Smooth muscle cell of the brain vasculature (primary cell): ENCODE results near the gene DCHS2.

Experiments used
- DNase-seq: peaks from one replicate; pipeline ENCODE4 v3.0.0-alpha.2; 2012; ENCODE audit warnings: low read depth, low spot score

Gene DCHS2, protein sequence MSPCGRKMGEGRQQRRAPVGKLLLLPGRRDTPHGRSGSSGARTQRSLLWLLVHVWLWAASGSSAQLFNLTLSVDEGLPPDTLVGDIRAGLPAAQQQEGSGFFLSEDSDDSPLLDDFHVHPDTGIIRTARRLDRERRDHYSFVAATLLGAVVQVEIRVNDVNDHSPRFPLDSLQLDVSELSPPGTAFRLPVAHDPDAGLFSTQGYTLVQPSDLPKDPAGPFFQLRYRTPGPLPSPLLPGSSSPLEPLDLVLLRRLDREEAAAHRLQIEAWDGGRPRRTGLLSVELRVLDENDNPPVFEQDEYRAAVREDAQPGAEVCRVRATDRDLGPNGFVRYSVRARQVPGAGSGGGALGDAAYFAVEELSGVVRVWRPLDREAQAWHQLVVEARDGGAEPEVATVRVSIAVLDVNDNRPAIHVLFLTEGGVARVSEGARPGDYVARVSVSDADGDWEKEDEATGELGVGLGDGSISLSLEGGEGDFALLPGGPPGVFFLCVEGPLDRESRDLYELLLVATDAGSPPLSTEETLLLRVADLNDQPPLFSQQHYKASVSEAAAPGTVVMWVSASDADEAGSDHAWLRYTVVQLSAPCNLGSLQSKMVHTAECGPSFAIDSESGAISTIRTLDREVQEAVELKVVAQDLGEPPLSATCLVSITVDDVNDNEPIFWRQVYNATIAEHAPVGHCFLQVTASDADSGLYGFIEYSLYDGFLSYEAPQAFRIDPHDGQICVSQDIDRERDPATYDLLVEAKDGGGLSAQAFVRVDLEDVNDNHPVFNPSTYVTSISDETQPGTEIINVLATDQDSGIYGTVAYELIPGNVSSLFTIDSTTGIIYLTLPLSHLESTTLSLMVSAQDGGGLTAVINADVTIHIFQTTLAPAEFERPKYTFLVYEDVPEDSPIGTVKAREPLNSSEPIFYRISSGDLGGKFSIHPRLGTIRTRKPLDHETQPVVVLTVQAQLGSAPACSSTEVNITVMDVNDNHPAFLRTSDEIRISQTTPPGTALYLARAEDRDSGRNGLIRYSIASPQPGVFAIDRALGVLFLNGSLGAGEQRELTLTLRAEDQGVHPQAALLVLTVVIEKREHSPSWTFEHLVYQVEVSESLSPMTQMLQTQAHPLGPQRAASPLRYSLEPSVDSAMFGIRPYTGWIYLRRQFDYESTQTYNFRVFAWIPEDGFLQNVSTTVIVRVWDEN (N-terminal part only)

DNA sequence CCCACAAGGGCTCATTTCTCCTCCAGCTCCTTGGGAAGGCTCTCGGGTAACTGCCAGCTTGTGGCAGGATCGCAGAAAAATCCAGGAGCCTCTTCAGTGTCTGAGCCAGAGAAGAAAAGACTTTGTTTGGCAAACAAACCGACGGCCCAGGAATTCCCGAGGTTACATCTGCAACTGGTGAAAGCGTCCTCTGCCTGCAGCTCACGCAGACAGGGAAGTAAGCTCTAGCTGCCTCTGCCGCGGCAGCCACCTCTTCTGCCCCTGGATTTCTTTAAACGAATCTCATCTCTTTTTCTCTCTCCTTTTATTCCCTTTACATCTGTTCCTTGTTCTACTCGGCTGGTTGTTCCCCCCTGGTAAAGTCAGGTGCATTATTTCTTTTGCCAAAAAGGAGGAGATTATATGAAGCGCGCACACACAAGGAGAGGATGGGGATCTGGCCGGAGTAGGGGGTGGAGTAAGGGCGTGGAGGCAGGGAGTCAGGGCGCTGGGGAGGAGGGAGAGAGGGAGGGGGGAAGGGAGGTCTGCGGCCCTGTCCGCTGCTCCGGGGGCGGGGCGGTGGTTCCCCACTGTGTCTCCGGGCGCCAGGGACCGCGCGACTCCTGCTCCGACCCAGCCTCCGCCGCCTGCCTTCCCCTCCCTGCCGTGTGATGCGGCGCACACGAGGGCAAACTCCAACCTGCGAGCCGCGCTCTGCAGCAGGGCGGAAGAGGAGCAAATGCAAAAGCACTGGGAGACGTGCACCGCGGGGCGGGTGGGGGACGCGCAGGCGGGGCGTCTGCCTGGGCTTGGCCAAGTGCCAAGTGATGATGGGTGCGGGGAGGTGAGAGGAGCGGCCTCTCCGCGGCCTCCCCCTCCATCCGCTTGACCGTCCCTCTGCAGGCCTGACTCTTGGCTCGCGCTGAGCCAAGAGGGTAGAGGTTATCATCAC is at the start of gene DCHS2:
Gene DCHS2 (minus strand): TSS at position 459 of the 931 bp plus-strand sequence. CDS start 444 bp downstream, at position 15.
- no peak for DNase-seq

DNA sequence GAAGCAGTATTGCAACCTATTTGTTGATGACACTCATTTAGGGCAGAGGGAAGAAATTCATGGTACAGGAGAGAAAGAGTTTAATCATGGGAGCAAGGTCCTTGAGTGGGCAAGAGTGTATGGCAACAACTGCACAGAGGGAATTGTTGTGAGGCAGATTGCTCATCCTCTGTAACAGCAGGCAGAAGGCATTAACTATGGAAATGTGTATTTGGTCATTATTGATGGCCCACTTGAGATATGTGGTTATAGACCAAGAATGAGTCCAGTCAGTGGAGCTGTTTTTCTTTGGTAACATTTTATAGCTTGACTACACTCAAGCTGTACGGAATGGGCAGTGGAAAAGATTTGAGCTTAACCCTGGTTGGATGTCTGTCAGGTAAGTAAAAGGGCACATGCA is 42.7 kb upstream of the DCHS2 start:
- no peak for DNase-seq

DNA sequence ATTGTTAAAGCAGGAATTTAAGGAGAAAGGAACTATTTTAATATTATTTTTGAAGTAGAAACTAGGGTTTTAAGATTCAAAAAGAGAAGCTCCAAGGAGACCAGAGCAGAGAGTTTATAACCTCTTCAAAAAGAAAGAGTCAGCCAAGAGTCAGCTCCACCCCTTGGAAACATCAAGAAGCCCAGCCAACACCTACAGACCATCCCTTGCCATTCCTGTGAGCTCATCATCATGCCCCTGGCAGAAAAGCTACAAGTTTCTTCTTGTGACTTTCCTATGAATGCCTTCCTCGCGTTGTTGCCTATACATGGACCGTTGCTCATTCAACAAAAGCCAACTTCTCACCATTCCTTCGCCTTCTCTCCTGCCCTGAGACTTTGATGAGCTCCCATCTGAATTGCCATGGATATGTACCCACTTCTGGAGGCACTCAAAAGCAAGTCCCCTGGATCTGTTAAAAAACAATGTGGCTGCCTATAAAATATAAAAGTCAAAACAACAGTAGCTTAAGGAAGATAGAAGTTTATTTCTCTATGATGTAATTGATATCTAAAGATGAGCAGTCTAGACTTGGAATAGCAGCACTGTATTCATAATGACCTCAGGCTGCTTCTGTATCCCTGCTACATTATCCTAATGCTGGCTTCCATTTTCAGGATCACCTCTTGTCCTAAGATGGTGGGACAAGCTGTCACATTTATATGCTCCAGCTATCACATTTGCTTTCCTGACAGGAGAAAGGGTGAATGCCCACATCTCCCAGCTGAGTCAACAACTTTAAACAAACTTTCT is 38.3 kb upstream of the DCHS2 start:
- DNase-seq: no peak

DNA sequence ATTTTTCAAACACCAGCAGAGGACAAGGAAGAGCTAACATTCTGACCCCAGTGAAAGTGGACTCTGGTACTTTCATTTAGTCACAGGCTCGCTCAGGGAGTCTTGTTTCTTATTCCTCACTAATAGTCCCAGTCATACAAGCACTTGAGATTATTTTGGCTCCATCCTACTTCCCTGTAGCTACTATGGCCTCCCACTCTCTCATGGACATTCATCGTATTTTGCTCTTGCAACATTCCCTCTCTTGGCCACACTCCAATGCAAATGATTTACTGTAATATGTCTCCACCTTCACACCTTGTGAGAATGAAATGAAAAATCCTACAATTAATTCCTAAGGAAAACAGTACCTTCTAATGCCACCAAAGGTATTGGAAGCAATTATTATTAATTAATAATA is 37.3 kb upstream of the DCHS2 start:
- no peak for DNase-seq

DNA sequence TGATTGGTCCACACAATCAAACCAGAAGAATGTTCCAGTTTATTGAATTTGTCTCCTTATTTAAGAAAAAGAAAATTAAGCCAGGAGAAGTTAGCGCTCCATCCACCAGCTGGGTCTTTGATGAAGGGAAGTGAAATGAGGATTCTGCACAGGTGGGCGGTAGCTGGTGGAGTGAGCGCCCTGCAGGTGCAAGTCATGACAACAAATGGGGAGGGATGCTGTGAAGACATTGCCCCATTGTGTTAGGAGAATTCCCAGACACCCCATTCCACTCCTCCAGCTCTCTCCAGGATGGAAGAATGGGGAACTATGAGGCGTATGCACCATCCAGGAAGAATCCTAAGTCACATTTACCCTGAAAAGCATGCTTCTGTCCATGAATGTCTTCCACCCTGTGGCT is 35.7 kb upstream of the DCHS2 start:
- DNase-seq: no peak

DNA sequence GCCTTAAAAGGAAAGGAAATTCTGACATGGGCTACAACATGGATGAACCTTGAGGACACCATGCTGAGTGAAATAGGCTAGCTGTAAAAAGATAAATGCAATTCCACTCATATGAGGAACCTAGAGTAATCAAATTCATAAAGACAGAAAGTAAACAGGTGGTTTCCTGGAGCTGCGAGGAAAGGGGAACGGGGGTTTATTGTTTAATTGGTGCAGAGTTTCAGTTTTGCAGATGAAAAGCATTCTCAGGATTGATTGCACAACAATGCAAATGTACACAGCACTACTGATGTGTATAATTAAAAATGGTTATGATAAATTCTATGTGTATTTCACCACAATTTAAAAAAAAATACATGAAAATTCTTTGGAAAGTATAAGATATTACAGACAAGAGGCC is 34.6 kb upstream of the DCHS2 start:
- DNase-seq: no peak

DNA sequence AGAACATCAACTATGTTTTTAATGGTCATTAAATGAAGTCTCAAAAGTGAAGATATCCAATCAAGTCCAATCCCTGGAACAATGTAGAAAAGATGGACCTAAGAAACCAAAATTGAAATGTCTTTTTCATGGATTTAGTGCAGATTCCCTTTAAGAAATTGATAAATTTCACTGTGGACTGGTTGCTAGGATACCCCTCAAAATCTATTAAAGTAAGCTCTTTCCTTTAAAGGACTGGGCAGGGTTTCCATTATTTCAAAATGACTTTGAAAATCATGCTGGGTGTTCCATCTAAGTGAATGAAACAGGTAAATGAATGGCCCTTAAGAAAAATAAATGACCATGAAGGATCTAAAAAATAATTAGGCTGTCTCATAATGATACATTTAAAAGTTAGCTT is 30.0 kb upstream of the DCHS2 start:
- no peak for DNase-seq

DNA sequence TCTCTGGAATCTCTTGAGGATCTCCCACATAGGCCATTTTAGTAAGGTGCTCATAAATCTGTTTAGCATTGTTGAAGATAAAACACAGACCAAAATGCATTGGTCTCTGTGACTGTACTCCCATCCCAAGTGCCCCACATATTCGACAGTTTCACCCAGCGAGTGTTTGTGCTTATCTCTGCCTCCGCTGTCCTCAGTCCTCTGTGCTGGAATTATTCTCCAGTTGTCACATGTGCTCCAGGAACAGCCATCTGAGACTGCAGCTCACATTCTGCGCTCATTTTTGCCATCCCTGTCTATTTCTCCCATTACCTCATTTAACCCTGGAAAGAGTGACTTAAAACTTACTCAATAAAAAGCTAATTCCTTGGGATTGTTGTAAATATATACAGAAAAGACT is 27.6 kb upstream of the DCHS2 start:
- no peak for DNase-seq

DNA sequence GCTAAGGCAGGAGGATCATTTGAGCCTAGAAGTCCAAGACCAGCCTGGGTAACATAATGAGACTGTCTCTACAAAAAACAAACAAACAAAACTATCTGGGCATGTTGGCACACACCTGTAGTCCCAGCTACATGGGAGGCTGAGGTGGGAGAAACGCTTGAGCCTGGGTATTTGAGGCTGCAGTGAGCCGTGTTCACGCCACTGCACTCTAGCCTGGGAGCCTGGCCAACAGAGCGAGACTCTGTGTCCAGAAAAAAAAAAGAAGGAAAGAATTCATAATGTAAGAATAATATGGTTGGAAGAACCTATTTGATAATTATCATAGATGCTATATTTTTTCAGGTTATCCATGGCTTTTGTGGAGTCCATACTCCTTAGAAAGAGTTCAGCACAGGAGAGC is 26.0 kb upstream of the DCHS2 start:
- no peak for DNase-seq

DNA sequence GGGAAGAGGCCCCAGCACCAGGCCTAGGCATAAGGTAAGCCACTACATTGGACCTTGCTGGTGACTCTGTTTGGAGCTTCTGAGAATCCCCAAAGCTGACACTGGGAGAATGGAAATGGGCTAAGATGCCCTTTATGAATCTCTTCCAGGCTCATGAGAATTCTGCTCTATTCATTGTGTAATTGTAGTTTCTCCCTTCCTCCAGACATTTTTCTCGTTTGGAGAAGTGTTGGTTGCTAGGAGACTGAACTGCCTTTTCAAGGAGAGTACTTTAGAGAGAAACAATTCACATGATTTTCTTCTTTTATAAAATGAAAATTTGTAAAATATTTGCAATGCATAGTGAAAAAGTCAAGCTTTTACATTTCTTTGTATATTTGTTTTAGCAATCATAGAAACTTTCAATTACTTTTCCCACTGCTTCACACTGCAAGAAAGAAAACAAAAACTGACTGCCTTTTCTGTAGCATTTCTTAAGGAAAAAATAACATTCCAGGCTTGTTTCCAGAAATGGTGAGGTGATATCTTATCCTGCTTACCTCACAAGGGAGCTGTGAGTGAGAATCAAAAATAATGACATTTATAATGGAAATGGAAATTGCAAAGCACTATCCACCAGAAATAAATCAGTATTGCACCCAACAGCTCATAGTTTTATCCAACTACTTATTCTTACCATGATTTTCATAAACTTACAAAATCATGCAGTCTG is 24.9 kb upstream of the DCHS2 start:
- DNase-seq: no peak

DNA sequence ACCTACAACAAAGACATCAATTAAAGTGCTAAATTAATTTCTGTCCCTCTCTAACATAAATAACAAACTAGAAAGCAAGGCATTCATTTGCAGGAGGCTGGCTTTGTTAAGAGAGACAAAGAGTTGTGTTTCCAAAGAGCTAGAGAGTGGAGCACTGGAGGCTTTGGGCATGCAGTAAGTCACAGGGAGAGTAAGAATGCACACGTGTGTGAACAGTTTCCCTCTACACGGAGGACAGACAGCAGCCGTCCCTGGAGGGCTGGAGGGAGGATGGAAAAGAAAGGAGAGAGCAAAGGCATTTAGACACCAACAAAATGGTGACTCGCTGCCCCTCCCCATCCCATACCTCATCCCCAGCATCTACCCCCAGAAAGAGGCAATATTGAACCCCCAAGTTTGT is 20.4 kb upstream of the DCHS2 start:
- DNase-seq: no peak

DNA sequence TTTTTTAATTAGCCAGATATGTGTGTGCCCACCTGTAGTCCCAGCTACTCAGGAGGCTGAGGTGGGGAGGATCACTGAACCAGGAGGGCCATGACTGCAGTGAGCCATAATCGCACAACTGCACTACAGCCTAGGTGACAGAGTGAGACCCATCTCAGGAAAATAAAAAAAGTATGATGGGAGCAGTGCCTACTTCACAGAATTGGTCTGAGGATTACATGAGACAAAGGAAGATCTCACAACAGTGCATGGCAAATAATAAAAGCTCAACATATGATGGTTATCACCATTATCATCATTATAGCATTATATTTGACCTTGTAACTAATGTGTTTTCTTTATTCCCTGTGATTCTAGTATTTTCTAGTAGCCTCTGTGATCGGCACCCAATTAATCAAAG is 19.9 kb upstream of the DCHS2 start:
- DNase-seq: no peak

DNA sequence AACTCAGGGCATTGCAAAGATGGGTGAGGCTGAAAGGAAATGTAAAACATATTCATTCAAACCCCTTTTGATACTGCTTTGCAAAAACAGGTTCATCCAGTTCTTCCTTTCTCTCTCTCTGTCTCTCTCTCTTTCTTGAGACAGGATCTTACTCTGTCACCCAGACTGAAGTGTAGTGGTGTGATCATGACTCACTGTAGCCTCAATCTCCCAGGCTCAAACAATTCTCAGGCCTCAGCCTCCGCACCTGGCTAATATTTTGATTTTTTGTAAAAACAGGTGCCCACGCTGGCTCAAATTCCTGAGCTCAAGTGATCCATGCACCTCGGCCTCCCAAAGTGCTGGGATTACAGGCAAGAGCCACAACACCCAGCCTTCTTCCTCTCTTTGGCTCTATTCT is 15.6 kb upstream of the DCHS2 start:
- no peak for DNase-seq

DNA sequence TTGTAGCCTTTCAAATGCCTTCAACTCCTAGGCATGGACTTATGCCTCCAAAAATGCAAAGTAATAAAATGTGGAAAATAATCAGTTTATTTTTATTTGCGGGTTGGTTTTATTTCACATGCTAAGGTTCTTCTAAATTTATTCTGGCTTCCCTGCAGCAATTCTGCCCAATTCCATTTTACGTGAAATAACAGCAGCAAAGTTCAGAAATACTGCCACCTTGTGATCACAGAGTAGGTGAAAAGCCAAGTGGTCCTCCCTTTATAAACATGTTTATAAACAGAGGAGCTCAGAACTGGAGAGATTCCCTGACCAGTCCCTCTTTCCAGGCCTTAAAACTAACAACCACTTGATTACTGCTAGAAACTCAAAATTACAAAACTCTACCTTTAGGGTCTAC is 14.7 kb upstream of the DCHS2 start:
- DNase-seq: peak; percentile 17

DNA sequence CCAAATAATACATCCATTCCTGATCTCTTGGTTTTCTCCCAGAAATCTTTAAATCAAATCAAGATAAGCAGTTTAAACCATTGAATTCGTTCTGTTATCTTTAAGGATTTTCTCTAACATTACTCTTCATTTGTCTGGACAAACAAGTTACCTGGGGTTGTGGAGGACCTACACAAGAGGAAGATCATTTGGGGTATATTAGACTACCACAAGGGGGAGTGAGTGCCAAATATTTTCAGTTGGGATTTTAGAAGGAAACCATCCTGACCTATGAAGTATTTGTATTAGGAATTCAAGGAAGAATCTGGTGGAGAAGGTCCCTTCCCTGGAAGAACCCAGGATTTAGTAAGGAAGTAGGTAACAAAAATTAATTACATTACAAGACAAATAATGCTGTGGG is 12.0 kb upstream of the DCHS2 start:
- no peak for DNase-seq

DNA sequence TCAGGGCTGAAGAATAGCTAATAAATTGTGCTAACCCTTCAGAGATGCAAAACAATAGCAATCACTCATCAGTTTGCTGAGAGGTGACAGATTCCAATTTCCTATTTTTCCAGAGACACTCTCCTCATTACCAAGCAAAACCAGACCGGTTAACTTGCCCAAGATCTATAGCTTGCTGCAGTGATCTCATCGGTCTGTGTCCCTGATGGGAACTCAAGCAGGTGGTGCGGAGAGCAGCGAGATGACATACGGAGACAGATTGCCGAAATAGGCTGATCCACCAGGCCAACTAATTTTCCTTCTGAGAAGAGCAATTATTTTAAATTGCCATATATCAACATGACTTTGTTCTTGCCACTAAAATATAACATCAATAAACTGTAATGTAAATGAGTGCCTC is 10.5 kb upstream of the DCHS2 start:
- DNase-seq: no peak

DNA sequence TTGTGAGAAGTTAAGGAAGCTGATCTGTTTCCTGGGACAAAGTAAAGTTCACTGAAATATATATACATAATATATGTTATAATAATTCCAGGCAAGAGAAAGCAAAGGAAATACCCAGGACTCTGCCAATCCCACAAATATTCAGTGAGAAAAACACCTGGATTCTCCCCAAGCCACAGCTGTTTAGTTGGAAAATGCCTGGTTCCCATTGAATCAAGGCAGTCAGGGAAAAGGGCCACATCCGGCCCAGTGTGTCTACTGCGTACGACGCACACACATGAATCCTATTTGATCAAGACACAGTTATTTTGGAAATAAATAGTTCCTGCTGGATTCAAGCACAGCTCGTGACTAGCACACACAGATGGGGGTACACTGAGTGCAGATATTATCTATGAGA is 6.3 kb upstream of the DCHS2 start:
- no peak for DNase-seq

DNA sequence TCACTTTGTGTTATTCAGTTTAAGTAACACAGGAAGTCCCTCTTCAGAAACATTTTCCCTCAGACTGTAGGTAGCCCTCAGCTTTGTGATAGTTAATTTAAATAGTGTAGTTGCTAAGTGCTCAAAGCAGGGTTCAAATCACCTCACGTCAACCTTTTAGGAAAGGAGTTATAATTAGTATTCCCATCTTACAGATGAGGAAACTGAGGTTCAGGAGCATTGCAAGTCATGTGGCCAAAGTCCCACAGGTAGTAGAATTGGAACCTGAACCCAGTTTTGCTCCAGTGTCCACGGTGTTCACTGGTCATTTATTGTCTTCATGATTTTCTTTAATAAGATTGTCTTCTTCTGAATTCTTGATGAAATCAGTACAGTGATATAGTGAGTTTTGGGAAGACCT is 4.3 kb upstream of the DCHS2 start:
- DNase-seq: no peak

DNA sequence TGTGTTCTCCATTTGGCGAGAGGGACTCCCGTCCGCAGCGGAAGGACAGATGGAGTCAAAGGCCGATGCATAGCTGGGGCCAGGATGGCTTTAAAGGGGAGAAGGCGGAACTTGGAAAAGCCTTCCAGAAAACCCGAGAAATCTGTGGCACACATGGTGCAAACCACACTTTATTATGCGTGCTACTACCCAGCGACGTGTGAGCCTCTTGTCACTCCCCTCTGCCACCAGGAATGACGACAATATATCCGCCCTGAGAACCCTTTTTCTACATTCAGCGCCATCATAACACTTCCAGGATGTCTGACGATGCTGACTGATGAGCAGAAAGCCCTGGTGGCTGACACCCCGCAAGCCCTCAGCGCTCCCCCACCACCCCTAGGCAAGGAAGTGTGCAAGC is 689 bp upstream of the DCHS2 start:
- no peak for DNase-seq
